ENCODE measurements around the gene ITGA2B. TPM values are rescaled to one million over a fixed set of nuclear protein-coding genes. Genes with fewer than 3 reads are reported as not detected.
"Not testable (repeated sequence)": the region's sequence is repeated elsewhere in the genome, so short reads cannot be mapped to it uniquely, and the experiment has no call there.

Gene ITGA2B
- total RNA-seq, 1 donor from 2014 or later = 0.23 TPM

GRCh38 chr17:44353672-44354331 lies 35.6 kb downstream of the ITGA2B start:
- no peak for DNase-seq (ENCODE audit: extremely low read depth, low read depth, low spot score)

GRCh38 chr17:44352828-44353671 lies 36.4 kb downstream of the ITGA2B start:
- DNase-seq (ENCODE audit: extremely low read depth, low read depth, low spot score) = no peak

GRCh38 chr17:44351961-44352827 lies 37.3 kb downstream of the ITGA2B start:
- DNase-seq (ENCODE audit: extremely low read depth, low read depth, low spot score) = no peak

- DNase-seq (ENCODE audit: extremely low read depth, low read depth, low spot score) = no peak
Measured at GRCh38 chr17:44351464-44351863, 38.0 kb downstream of the ITGA2B start.

GRCh38 chr17:44350733-44351226 lies 38.7 kb downstream of the ITGA2B start:
- no peak for DNase-seq (ENCODE audit: extremely low read depth, low read depth, low spot score)

GRCh38 chr17:44349553-44350070 lies 39.8 kb downstream of the ITGA2B start:
- no peak for DNase-seq (ENCODE audit: extremely low read depth, low read depth, low spot score)

GRCh38 chr17:44348988-44349364 lies 40.5 kb downstream of the ITGA2B start:
- DNase-seq (ENCODE audit: extremely low read depth, low read depth, low spot score) = no peak

- no peak for DNase-seq (ENCODE audit: extremely low read depth, low read depth, low spot score)
Measured at GRCh38 chr17:44348234-44348987, 41.0 kb downstream of the ITGA2B start.

GRCh38 chr17:44347206-44348055 lies 42.0 kb downstream of the ITGA2B start:
- DNase-seq (ENCODE audit: extremely low read depth, low read depth, low spot score) = not testable (repeated sequence)

GRCh38 chr17:44346064-44346844 lies 43.2 kb downstream of the ITGA2B start:
- DNase-seq (ENCODE audit: extremely low read depth, low read depth, low spot score) = no peak

GRCh38 chr17:44345454-44346026 lies 43.9 kb downstream of the ITGA2B start:
- no peak for DNase-seq (ENCODE audit: extremely low read depth, low read depth, low spot score)

- peak; percentile 90 for DNase-seq (ENCODE audit: extremely low read depth, low read depth, low spot score)
Measured at GRCh38 chr17:44344939-44345453, 44.5 kb downstream of the ITGA2B start, which contains the start of gene GRN. TSS of gene GRN (plus strand) at chr17:44345302. CDS start at chr17:44349165, 3,863 bp downstream.

GRCh38 chr17:44343510-44344209 lies 45.8 kb downstream of the ITGA2B start:
- no peak for DNase-seq (ENCODE audit: extremely low read depth, low read depth, low spot score)

- DNase-seq (ENCODE audit: extremely low read depth, low read depth, low spot score) = not testable (repeated sequence)
Measured at GRCh38 chr17:44340553-44340952, 48.9 kb downstream of the ITGA2B start.

GRCh38 chr17:44338702-44339101 lies 50.7 kb downstream of the ITGA2B start:
- no peak for DNase-seq (ENCODE audit: extremely low read depth, low read depth, low spot score)

GRCh38 chr17:44335968-44336367 lies 53.5 kb downstream of the ITGA2B start:
- DNase-seq (ENCODE audit: extremely low read depth, low read depth, low spot score) = no peak

GRCh38 chr17:44335564-44335963 lies 53.9 kb downstream of the ITGA2B start:
- no peak for DNase-seq (ENCODE audit: extremely low read depth, low read depth, low spot score)
